ENCODE measurements around the gene GOLGA8M.
"Not testable (repeated sequence)": the region's sequence is repeated elsewhere in the genome, so short reads cannot be mapped to it uniquely, and the experiment has no call there.

DNA sequence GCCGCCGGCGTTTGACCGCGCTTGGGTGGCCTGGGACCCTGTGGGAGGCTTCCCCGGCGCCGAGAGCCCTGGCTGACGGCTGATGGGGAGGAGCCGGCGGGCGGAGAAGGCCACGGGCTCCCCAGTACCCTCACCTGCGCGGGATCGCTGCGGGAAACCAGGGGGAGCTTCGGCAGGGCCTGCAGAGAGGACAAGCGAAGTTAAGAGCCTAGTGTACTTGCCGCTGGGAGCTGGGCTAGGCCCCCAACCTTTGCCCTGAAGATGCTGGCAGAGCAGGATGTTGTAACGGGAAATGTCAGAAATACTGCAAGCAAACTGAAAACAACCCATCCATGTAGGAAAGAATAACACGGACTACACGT is 26.0 kb upstream of the GOLGA8M start:
- TF ChIP-seq, protein P1, sequence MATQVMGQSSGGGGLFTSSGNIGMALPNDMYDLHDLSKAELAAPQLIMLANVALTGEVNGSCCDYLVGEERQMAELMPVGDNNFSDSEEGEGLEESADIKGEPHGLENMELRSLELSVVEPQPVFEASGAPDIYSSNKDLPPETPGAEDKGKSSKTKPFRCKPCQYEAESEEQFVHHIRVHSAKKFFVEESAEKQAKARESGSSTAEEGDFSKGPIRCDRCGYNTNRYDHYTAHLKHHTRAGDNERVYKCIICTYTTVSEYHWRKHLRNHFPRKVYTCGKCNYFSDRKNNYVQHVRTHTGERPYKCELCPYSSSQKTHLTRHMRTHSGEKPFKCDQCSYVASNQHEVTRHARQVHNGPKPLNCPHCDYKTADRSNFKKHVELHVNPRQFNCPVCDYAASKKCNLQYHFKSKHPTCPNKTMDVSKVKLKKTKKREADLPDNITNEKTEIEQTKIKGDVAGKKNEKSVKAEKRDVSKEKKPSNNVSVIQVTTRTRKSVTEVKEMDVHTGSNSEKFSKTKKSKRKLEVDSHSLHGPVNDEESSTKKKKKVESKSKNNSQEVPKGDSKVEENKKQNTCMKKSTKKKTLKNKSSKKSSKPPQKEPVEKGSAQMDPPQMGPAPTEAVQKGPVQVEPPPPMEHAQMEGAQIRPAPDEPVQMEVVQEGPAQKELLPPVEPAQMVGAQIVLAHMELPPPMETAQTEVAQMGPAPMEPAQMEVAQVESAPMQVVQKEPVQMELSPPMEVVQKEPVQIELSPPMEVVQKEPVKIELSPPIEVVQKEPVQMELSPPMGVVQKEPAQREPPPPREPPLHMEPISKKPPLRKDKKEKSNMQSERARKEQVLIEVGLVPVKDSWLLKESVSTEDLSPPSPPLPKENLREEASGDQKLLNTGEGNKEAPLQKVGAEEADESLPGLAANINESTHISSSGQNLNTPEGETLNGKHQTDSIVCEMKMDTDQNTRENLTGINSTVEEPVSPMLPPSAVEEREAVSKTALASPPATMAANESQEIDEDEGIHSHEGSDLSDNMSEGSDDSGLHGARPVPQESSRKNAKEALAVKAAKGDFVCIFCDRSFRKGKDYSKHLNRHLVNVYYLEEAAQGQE (tag by site-specific recombination; IDR thresholded peaks at IDR 0.05): not testable (repeated sequence)
- TF ChIP-seq ZNF169, ZSCAN30, KLF1 (tag by site-specific recombination; IDR thresholded peaks at IDR 0.05): not testable (repeated sequence)
- TF ChIP-seq, protein P2, sequence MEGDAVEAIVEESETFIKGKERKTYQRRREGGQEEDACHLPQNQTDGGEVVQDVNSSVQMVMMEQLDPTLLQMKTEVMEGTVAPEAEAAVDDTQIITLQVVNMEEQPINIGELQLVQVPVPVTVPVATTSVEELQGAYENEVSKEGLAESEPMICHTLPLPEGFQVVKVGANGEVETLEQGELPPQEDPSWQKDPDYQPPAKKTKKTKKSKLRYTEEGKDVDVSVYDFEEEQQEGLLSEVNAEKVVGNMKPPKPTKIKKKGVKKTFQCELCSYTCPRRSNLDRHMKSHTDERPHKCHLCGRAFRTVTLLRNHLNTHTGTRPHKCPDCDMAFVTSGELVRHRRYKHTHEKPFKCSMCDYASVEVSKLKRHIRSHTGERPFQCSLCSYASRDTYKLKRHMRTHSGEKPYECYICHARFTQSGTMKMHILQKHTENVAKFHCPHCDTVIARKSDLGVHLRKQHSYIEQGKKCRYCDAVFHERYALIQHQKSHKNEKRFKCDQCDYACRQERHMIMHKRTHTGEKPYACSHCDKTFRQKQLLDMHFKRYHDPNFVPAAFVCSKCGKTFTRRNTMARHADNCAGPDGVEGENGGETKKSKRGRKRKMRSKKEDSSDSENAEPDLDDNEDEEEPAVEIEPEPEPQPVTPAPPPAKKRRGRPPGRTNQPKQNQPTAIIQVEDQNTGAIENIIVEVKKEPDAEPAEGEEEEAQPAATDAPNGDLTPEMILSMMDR (tag by site-specific recombination; IDR thresholded peaks at IDR 0.05): not testable (repeated sequence)
- TF ChIP-seq, protein P3, sequence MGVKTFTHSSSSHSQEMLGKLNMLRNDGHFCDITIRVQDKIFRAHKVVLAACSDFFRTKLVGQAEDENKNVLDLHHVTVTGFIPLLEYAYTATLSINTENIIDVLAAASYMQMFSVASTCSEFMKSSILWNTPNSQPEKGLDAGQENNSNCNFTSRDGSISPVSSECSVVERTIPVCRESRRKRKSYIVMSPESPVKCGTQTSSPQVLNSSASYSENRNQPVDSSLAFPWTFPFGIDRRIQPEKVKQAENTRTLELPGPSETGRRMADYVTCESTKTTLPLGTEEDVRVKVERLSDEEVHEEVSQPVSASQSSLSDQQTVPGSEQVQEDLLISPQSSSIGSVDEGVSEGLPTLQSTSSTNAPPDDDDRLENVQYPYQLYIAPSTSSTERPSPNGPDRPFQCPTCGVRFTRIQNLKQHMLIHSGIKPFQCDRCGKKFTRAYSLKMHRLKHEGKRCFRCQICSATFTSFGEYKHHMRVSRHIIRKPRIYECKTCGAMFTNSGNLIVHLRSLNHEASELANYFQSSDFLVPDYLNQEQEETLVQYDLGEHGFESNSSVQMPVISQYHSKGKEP (tag by site-specific recombination; IDR thresholded peaks at IDR 0.05): not testable (repeated sequence)
